ENCODE data around the gene RNF175. TPM values are rescaled to one million over a fixed set of nuclear protein-coding genes. Genes with fewer than 3 reads are reported as not detected.

The RNF175 gene
- total RNA-seq, 1 donor from 2014 or later: not detected

DNA sequence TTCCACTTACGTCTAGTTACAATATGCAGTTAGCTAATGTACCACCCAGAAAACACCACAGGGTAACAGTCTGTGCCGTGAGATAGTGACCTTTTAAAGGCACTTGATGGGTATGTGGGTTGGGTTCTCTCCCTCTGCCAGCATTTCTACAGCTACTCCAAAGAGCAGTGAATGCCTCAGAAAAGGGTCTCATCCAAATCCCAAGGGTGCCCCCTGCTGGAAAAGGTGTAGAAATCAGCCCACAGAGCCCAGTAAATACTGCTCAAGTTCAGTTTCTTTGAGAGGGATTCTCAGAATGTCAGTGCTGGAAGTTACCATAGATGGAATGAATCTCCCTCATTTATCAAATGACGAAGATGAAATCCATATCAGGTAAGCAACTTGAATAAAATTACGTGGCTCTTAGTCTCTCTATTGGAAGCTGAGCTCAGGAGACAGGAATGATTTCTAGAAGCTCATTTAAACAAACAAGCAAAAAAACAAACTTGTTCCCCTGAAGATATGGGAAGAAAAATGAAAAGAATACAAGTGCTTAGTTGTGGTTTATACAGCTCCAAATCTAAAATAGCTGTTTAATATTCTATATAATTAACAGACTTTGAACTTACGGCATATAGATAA is 9.5 kb downstream of the RNF175 start:
- peak; percentile 34 for DNase-seq (ENCODE audit: extremely low read depth, low read depth, low spot score)

DNA sequence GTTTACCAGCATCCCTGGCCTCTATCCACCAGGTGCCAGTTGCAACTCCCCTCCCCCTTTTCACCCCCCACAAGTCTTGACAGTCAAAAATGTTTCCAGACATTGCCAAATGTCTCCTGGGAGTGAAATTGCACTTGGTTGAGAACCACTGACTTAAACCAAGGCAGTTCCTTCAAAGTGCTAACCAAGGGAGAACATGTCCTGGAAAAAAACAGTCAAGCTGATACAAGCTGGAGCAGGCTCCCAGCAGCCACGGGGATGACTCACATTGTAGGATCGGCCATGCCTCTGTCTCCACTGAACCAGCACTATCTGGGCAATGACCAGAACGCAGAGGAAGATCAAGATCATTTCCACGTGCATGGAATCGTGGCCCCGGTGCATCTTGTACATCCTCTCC is 11.4 kb downstream of the RNF175 start:
- no peak for DNase-seq (ENCODE audit: extremely low read depth, low read depth, low spot score)

- no peak for DNase-seq (ENCODE audit: extremely low read depth, low read depth, low spot score)
Measured at GRCh38 chr4:153747406-153747955, 12.3 kb downstream of the RNF175 start.

DNA sequence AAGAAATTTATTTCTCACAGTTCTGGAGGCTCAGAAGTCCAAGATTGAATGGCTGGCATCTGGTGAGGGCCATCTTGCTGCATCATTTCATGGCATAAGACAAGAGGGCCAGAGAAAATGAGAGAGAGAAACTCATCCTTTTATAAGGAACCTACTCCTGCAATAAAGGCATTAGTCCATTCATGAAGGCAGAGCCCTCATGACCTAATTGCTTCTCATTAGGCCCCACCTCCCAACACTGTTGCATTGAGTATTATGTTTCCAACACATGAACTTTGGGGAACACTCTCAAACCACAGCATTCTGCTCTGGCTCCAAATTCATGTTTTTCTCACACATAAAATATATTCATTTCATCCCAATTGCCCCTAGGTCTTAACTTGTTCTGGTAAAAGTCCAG is 14.2 kb downstream of the RNF175 start:
- no peak for DNase-seq (ENCODE audit: extremely low read depth, low read depth, low spot score)

DNA sequence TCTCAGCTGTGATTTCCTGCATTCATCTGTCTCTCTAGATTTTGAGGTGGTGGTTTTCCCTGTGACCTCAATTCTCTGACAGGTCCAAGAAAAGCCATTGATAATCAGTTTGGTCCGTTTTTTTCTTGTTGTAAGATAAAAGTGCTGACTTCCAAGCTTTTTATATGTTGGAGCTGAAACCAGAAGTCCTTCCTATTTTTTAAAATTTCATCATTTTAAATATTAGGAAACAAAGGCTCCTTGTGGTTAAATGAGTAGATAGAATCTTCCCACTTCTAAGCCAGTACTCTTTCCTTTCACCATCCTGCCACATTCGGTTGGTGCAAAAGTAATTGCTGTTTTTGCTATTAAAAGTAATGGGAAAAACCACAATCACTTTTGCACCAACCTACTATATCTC is 18.3 kb downstream of the RNF175 start:
- DNase-seq (ENCODE audit: extremely low read depth, low read depth, low spot score): no peak

DNA sequence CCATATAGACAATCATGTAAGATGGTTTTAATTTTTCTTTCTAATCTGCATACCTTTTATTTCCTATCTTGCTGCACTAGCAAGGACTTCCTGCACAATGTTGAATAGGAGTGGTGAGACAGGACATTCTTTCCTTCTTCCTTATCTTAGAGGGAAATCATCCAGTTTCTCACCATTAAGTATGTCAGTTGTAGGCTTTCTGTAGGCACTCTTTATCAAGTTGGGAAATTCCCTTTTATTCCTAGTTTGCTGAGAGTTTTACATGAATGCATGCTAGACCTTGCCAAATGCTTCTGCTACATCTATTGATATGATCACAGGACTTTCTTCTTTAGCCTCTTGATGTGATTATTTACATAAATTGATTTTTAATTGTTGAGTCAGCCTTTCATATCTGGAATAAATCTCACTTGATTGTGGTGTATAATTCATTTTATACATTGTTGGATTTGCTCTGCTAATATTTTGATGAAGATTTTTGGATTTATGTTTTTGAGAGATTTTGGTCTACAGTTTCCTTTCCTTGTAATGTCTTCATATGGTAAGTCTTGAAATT is 23.8 kb downstream of the RNF175 start:
- DNase-seq (ENCODE audit: extremely low read depth, low read depth, low spot score): no peak

DNA sequence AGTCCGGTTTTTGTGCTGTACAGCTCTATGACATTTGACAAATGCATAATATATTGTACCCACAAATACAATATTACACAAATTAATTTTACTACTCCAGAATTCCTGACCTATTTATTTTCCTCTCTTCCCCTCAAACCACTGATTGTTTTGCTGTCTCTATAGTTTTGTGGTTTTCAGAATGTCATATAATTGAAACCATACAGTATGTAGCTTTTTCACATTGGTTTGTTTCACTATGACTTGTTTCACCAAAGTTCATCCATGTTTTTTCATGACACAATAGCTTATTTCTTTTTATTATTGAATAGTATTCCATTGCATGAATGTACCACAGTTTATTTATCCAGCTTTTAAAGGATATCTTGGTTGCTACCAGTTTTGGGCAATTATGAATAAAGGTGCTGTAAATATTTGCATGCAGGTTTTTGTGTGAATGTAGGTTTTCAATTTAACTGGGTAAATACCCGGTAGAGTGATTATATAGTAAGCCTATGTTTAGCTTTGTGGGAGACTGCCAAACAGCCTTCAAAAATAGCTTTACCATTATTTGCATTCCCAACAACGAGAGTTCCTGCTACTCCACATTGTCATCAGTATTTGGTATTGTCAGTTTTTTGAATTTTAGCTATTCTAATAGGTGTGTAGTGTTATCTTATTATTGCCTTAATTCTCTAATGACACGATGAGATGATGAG is 25.9 kb downstream of the RNF175 start:
- no peak for DNase-seq (ENCODE audit: extremely low read depth, low read depth, low spot score)

- no peak for DNase-seq (ENCODE audit: extremely low read depth, low read depth, low spot score)
Measured at GRCh38 chr4:153731239-153731638, 28.6 kb downstream of the RNF175 start.

- no peak for DNase-seq (ENCODE audit: extremely low read depth, low read depth, low spot score)
Measured at GRCh38 chr4:153729895-153730294, 29.9 kb downstream of the RNF175 start.

DNA sequence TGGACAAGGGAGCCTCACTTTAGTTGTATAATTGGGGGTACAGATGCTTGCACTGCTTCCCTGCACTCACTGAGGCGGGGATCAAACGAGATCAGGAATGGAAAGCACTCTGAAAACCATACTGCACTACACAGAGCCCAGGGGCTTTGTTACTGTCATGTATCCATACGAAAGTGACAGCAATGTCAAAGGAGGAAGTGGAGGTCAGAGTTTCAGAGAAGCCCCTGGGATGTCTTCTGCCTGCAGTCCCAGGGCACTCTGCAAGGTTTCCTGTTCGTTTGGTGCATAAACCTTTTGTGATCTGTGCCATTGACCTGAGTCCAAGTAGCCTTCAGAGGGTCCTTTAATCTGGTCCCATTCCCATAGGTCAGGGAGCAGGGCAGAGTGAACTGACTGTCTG is 31.2 kb downstream of the RNF175 start:
- no peak for DNase-seq (ENCODE audit: extremely low read depth, low read depth, low spot score)

GRCh38 chr4:153728151-153728550 is 31.7 kb downstream of the RNF175 start:
- DNase-seq (ENCODE audit: extremely low read depth, low read depth, low spot score): no peak

DNA sequence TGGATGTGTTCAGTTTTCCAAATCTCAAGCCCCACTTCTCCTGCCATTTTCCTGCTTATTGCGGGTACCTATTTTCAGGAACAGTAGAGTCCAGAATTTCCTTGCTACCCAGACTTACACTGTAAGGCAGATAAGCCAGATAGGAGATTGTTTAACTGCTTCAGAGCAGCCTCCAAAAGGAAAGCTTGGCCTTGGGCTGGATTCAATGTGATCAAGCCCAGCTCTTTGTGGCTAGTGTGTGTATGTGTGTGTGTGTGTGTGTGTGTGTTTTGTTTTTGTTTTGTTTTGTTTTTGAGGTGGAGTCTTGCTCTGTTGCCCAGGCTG is 34.0 kb downstream of the RNF175 start:
- DNase-seq (ENCODE audit: extremely low read depth, low read depth, low spot score): no peak

DNA sequence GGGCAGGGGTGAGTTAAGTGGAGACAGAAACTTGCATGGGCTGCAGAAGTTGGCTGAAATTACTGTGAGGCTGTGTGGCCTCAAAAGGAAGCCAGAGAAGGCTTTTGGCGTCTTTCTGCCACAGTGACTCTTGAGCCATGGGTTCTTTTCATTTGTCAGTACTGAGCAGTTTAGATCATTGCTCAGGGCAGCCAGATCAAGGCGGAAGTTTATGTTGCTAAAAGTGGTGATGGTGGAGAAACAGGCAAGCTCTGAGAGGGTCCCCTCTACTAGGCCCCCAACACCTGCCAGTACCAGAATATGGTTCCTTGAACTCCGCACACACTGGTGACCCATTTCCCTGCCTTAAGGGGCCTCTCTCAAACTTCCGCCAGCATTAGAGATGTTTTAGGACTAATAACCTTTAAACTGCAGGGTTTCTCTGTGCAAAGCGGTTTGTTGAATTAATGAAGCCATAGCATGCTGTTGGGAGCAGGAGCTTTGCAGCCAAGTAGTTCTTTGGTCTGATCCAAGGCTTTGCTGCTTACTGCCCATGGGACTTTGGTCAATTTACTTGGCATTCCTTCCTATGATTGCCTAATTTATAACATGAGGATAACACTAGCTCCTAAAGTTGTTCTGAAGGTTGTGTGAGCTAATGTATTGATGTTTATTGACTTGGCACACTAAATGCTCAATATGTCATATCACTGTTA is 34.5 kb downstream of the RNF175 start:
- DNase-seq (ENCODE audit: extremely low read depth, low read depth, low spot score): no peak

DNA sequence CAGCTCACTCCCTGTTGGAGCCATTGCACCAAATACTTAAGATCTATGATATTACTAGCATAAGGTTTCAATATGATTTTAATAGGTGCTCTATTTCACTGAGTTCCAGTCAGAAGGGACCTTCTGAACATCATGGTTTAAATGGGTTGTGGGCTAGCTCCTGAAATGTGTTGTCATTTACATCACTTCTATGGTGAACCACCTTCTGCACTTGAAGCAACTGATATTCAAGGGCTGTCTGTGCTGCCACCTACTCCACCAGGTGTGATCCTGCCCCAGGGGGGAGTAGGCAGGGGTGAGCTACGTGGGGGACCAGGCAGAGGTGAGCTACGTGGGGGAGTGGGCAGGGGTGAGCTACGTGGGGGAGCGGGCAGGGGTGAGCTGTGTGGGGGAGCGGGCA is 35.2 kb downstream of the RNF175 start:
- DNase-seq (ENCODE audit: extremely low read depth, low read depth, low spot score): no peak

- no peak for DNase-seq (ENCODE audit: extremely low read depth, low read depth, low spot score)
Measured at GRCh38 chr4:153722036-153722435, 37.8 kb downstream of the RNF175 start.

DNA sequence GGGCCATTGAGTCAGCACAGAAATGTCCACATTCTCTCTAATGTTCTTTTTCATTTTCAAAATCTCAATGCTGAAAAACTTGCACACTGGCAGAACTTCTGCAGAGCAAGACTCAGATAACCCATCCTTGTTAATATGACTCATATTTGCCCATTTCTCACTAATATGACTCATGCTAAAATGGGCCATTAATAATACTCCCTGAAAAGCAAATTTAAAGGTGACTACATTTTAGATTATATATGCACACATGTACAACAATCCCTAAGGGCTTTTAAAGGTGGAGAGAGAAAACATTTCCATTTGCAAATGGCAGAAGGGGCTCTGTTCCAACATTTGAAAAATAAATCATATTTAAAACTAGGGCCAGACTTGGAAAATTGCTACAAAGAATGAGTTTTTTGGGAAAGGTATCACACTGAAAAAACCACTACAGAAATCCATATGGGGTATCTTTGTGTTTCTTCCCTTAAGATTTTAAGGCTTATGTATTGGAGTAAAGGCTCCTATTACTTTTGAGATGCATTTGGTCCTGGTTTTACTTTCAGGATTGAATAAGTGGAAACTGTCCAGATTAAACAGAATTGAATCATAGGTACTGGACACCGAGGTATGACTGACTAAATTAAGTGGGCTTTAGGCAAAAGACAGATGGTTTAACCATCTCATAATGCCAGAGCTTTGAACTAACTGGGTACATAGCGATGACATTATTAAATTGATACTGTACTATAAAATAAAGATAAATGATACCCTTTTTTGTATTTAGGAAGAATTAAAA is 45.8 kb downstream of the RNF175 start:
- no peak for DNase-seq (ENCODE audit: extremely low read depth, low read depth, low spot score)

GRCh38 chr4:153710681-153711080 is 49.1 kb downstream of the RNF175 start:
- DNase-seq (ENCODE audit: extremely low read depth, low read depth, low spot score): no peak

DNA sequence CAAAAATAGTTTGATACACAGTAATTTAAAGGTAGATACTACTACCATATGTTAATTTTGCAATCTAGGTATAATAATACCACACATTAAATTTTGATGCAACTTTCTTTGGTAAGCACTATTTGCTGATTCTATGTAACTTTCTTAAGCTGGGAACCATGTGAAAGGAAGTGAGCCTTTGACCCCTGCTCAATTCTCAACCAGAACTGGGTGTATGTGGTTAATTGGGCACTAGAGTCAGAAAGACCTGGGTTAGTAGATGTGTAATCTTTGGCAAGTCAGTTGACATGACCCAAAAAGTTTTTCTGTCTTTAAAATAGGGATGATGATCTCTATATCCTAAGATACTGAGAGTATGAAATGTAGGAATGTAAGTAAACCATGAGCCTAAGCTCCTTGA is 53.3 kb downstream of the RNF175 start:
- DNase-seq (ENCODE audit: extremely low read depth, low read depth, low spot score): no peak

GRCh38 chr4:153705743-153706468 is 53.9 kb downstream of the RNF175 start:
- DNase-seq (ENCODE audit: extremely low read depth, low read depth, low spot score): no peak

GRCh38 chr4:153704522-153704921 is 55.3 kb downstream of the RNF175 start:
- no peak for DNase-seq (ENCODE audit: extremely low read depth, low read depth, low spot score)

Measured in glomerular endothelial cell (primary cell).